Transverse colon (tissue), 3 donors: ENCODE data around the gene ELN.

Source experiments
- CTCF ChIP-seq, 5 experiments: fragments of 200-600 bp in 3 of 5; fragments of 450-650 bp in 2 of 5; sonication (generic) in 3 of 5; IDR thresholded peaks; 1 replicate in 2 of 5; 2 replicates in 3 of 5; pipeline ENCODE4 v1.5.1; 2016 to 2017; ENCODE audit warnings: antibody characterized with exemption in 5 of 5, inconsistent platforms in 3 of 5, mild to moderate bottlenecking in 2 of 5, moderate library complexity in 1 of 5
- EP300 ChIP-seq: sonication (generic); formaldehyde crosslinking; IDR thresholded peaks from one replicate; pipeline ENCODE4 v1.6.1; 2017; ENCODE audit warnings: antibody characterized with exemption, low read depth
- POLR2A ChIP-seq: fragments of 450-650 bp; IDR thresholded peaks from one replicate; pipeline ENCODE4 v1.6.1; 2016; ENCODE audit warnings: antibody characterized with exemption, mild to moderate bottlenecking, moderate library complexity

- TF ChIP-seq CTCF (IDR thresholded peaks at IDR 0.05) (no peak), EP300 (no peak), POLR2A (no peak)
Measured at GRCh38 chr7:74025146-74025545, 2.8 kb upstream of the ELN start.
